Gastrocnemius medialis (tissue), 4 donors: ENCODE data around the gene AKAP8L.
"Not testable (repeated sequence)": the region's sequence is repeated elsewhere in the genome, so short reads cannot be mapped to it uniquely, and the experiment has no call there.

Source experiments
- CTCF ChIP-seq, 5 experiments: fragments of 450-650 bp in 3 of 5; fragments of 200-600 bp in 2 of 5; sonication (generic) in 2 of 5; IDR thresholded peaks in 4 of 5; conservative IDR thresholded peaks in 1 of 5; 1 replicate in 4 of 5; 2 replicates in 1 of 5; pipeline ENCODE4 v1.5.1; 2016 to 2019; ENCODE audit warnings: antibody characterized with exemption in 5 of 5, mild to moderate bottlenecking in 3 of 5, moderate library complexity in 3 of 5
- POLR2A ChIP-seq, 2 donors: fragments of 450-650 bp; IDR thresholded peaks; one replicate each; pipeline ENCODE4 v1.6.1; 2017; ENCODE audit warnings: antibody characterized with exemption in 2 of 2, mild to moderate bottlenecking in 2 of 2, moderate library complexity in 2 of 2

GRCh38 chr19:15341328-15341727 lies 77.5 kb downstream of the AKAP8L start:
- not testable (repeated sequence) for TF ChIP-seq POLR2A (IDR thresholded peaks at IDR 0.05); CTCF (IDR thresholded peaks at IDR 0.05 in 4 of 5, conservative IDR thresholded peaks at IDR 0.05 in 1 of 5)
